ENCODE data around the gene HLA-DMA. TPM values are rescaled to one million over a fixed set of nuclear protein-coding genes. Genes with fewer than 3 reads are reported as not detected.

HLA-DMA gene
- total and polyA plus RNA-seq, 2 of the 4 experiments (the other 2 are of a cell fraction): 2.3 to 8.3 TPM

GRCh38 chr6:32912951-32913350 is 39.9 kb downstream of the HLA-DMA start:
- ChIA-PET CTCF (interaction anchor here (1.8 kb wide), 1 partner anchor 27 kb away, joined by 5 read pairs; no protein-coding TSS in a partner anchor), POLR2A (ENCODE audit: unreplicated experiment) (interaction anchor here (0.5 kb wide), 1 partner anchor 60 kb away, joined by 3 read pairs; the partner anchor contains the start of gene TAP1)
- Histone ChIP-seq H2BK120ac (ENCODE audit: low read depth, low read length) (no peak overlapping the region), H2AK5ac (ENCODE audit: low read depth, low read length) (no peak overlapping the region), H2AFZ (replicated peaks; ENCODE audit: low read length, poor library complexity) (no peak overlapping the region), H2BK5ac (ENCODE audit: low read depth, low read length, poor library complexity, severe bottlenecking) (no peak overlapping the region), H3K9me1 (ENCODE audit: insufficient read depth, low read length) (no peaks in the 10 kb centered on the region), H3K27ac (ENCODE audit: insufficient read depth, low read length) (no peak overlapping the region), H4K91ac (ENCODE audit: insufficient read depth, low read depth, low read length) (no peak overlapping the region), H2BK20ac (ENCODE audit: low read depth, low read length) (no peak overlapping the region), H4K8ac (ENCODE audit: low read depth in 2 of 2, low read length in 2 of 2) (no peak overlapping the region), H3K4me1 (ENCODE audit: control insufficient read depth, insufficient read depth, low read length) (no peaks in the 10 kb centered on the region), H2BK15ac (ENCODE audit: low read depth, low read length) (no peak overlapping the region), H3K79me1 (ENCODE audit: low read depth in 1 of 2, low read length in 2 of 2) (no peaks in the 10 kb centered on the region), H4K20me1 (ENCODE audit: insufficient read depth, low read length) (no peaks in the 10 kb centered on the region), H3K56ac (ENCODE audit: extremely low read depth, insufficient read depth, low read length) (no peak overlapping the region), H3K27me3 (ENCODE audit: control insufficient read depth, insufficient read depth, low read length) (peaks cover 9% of the 10 kb centered on the region), H3K23ac (ENCODE audit: low read depth, low read length) (no peak overlapping the region), H3K9ac (ENCODE audit: low read depth, low read length) (no peak overlapping the region), H3K9me3 (ENCODE audit: control insufficient read depth, insufficient read depth, low read length) (no peaks in the 10 kb centered on the region), H3K4me2 (ENCODE audit: low read depth, low read length) (no peak overlapping the region), H3K4ac (ENCODE audit: low read depth, low read length) (no peak overlapping the region), H3K36me3 (ENCODE audit: control insufficient read depth, insufficient read depth, low read length) (no peaks in the 10 kb centered on the region), H2AK9ac (replicated peaks; ENCODE audit: low read depth, low read length, poor library complexity) (no peak overlapping the region), H3K18ac (ENCODE audit: low read depth, low read length) (no peak overlapping the region), H3K14ac (replicated peaks; ENCODE audit: low read depth, low read length) (no peak overlapping the region), H3K4me3 (ENCODE audit: insufficient read depth, low read depth, low read length) (no peak overlapping the region), H4K5ac (ENCODE audit: low read depth, low read length) (no peak overlapping the region)
- ATAC-seq (ENCODE audit: low read depth) (no peak), DNase-seq (no peak)
- no peak for TF ChIP-seq USF2 (IDR thresholded peaks at IDR 0.05; ENCODE audit: low read depth, low read length)
- no peak for TF ChIP-seq BHLHE40 (IDR thresholded peaks at IDR 0.05; ENCODE audit: low read depth, low read length)
- TF ChIP-seq NFE2L2 (IDR thresholded peaks at IDR 0.05; ENCODE audit: low read depth, low read length): no peak
- no peak for TF ChIP-seq CEBPB (IDR thresholded peaks at IDR 0.05; ENCODE audit: low read depth, low read length)
- no peak for TF ChIP-seq MAFK (IDR thresholded peaks at IDR 0.05; ENCODE audit: low read depth, low read length)
- TF ChIP-seq MAZ (IDR thresholded peaks at IDR 0.05; ENCODE audit: borderline replicate concordance, low read depth, low read length): no peak
- no peak for TF ChIP-seq SMC3 (IDR thresholded peaks at IDR 0.05; ENCODE audit: low read depth, low read length)
- TF ChIP-seq RCOR1 (IDR thresholded peaks at IDR 0.05; ENCODE audit: insufficient replicate concordance, low read length): no peak
- TF ChIP-seq RFX5 (IDR thresholded peaks at IDR 0.05; ENCODE audit: low read depth, low read length): no peak
- TF ChIP-seq CTCF (conservative IDR thresholded peaks at IDR 0.05; ENCODE audit: low read depth, low read length): no peak
- no peak for TF ChIP-seq POLR2A (IDR thresholded peaks at IDR 0.05; ENCODE audit: low read depth, low read length)
- no peak for TF ChIP-seq RAD21 (IDR thresholded peaks at IDR 0.05; ENCODE audit: low read length)
- no peak for TF ChIP-seq MXI1 (IDR thresholded peaks at IDR 0.05; ENCODE audit: borderline replicate concordance, low read depth, low read length)
- no peak for TF ChIP-seq CHD1 (IDR thresholded peaks at IDR 0.05; ENCODE audit: low read depth, low read length)
- TF ChIP-seq FOS (IDR thresholded peaks at IDR 0.05; ENCODE audit: low read depth, low read length): no peak
- no peak for TF ChIP-seq ELK1 (IDR thresholded peaks at IDR 0.05; ENCODE audit: borderline replicate concordance, low read depth, low read length)
- WGBS, 2 experiments (ENCODE audit: extremely low coverage in 2 of 2, insufficient read length in 1 of 2): no CpG with 5 or more reads among the region's 1 CpG
- dilution Hi-C loops (cut with HindIII; ENCODE audit: low sequenced_read_pairs, unreplicated experiment) (no loop called here), in situ Hi-C loops (cut with MboI; ENCODE audit: low sequenced_read_pairs) (no loop called here), intact Hi-C loops (cut with micrococcal nuclease) (no loop called here)
- no TSS peak for BruUV-seq (replicated peaks)
